Astrocyte of the spinal cord (primary cell): ENCODE data around the gene RPS24.
"Not testable (repeated sequence)": the region's sequence is repeated elsewhere in the genome, so short reads cannot be mapped to it uniquely, and the experiment has no call there.

Experiments used
- DNase-seq: peaks from one replicate; pipeline ENCODE4 v3.0.0; 2011; ENCODE audit warnings: low read depth, low spot score
- H3K4me3 ChIP-seq: 2 replicates; pipeline ENCODE4 v1.5.1; 2011; ENCODE audit warnings: low read depth, mild to moderate bottlenecking, low read length, moderate library complexity
- CTCF ChIP-seq: IDR thresholded peaks from 2 replicates; pipeline ENCODE4 v1.5.1; 2012; ENCODE audit warnings: low read depth, mild to moderate bottlenecking, low read length, inconsistent platforms
- in situ Hi-C: cut with HindIII; loops from 2 replicates; pipeline ENCODE4 v1.10.0; 2017; ENCODE audit warnings: low sequenced_read_pairs

Gene RPS24

GRCh38 chr10:78033637-78034470, at the start of gene RPS24:
RPS24 (plus strand) TSS chr10:78033863; CDS start chr10:78033902, 39 bp downstream.
- peak; percentile 99 for DNase-seq
- peak within 1 kb of the TSS; percentile 91 for H3K4me3 ChIP-seq
- in situ Hi-C loops, result no loop called here
- no peak for TF ChIP-seq CTCF

DNA sequence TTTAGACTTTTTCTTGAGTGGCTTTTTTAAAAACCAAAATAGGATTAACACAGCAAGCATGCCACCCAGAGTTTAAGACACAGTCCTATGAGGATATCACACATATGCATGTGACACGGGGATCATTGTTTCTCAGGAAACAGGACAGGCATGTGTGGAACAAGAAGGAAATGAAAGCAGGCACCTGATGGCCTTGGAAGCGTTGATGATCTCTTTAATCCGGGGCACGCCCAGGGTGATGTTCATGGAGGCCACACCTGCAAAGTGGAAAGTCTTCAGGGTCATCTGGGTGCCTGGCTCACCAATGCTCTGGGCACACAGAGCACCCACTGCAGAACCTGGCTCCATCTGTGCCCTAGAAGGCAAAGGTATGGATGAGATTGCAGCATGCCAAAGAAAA, 48.7 kb upstream of the RPS24 start:
- no peak for TF ChIP-seq CTCF
- H3K4me3 ChIP-seq, result no peak overlapping the region
- no peak for DNase-seq
- in situ Hi-C loops, result no loop called here

- TF ChIP-seq CTCF, result no peak
- H3K4me3 ChIP-seq, result no peak overlapping the region
- no peak for DNase-seq
- in situ Hi-C loops, result no loop called here
These were observed 45.9 kb upstream of the RPS24 start for GRCh38 chr10:77987671-77988255.

DNA sequence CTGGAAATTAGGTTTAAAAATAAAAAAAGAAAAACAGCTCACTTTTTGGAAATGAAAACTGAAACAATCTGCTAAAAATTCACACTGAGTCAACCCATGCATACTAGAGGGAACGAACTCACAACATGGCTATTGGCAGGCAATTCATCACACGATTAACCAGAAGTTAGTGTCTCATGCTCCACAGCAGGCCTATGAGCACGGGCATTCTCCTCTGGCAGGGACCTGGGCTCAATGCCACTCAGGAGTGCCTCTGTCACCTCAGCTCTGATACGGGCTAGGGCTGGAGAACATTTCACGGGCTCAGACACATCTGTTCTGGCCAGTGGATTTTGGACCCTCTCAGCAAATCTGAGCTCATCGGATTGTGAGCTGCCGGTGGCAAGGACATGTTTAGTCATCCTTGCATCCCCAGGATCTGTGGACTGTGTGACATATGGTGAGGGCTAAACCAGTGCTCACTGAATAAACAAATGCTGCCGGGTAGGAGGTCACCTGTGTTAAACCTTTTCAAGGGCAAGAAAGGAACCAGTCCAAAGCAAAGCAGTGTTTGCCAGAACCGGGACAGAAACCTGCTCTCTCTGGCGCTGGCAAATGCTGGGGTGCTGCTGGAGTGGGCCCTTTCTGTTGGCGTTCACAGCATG, 44.5 kb upstream of the RPS24 start:
- TF ChIP-seq CTCF, result no peak
- no peak overlapping the region for H3K4me3 ChIP-seq
- in situ Hi-C loops, result no loop called here
- DNase-seq, result peak; percentile 24

DNA sequence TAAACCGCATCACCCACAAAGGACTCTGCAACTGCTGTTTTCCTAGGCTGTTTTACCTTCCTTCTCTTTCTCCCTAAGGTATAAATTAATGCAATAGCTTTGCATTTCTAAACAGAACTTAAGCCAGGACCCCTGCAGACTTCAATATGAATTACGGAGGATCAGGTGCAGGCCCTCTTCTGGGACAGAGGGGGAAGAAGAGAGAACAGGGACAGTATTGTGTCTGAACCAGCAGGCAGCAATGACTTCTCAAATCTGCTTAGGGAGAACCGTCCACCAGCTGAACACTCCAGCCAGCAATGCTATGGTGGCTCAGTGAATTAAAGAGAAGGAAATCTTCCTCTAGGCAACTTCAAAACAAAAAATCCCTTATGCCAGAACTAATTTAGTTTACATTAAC, 40.0 kb upstream of the RPS24 start:
- in situ Hi-C loops, result no loop called here
- no peak for TF ChIP-seq CTCF
- no peak overlapping the region for H3K4me3 ChIP-seq
- DNase-seq, result no peak

GRCh38 chr10:77998780-77999179, 34.9 kb upstream of the RPS24 start:
- DNase-seq, in situ Hi-C loops: not testable (repeated sequence)

GRCh38 chr10:78000206-78000605, 33.5 kb upstream of the RPS24 start:
- no peak for DNase-seq
- no peak for TF ChIP-seq CTCF
- H3K4me3 ChIP-seq, result no peak overlapping the region
- in situ Hi-C loops, result no loop called here

More at GRCh38 chr10:77998780-77999179, 34.9 kb upstream of the RPS24 start:
- not testable (repeated sequence) for H3K4me3 ChIP-seq
